PC-3 (cell line): ENCODE data around the gene ZFP28. TPM values are rescaled to one million over a fixed set of nuclear protein-coding genes. Genes with fewer than 3 reads are reported as not detected.

Source experiments
- ATAC-seq: fragments of 200-7000 bp; cut with Tn5 transposase; 2 replicates; pipeline ENCODE4 v1.9.1; 2020; ENCODE audit warnings: mild to moderate bottlenecking, moderate library complexity
- BruUV-seq: library from RNA; stranded (reverse); fragments of 400-500 nt; replicated peaks from 2 replicates; lab custom pipeline; 2021; lab: Mats Ljungman, UMichigan
- CTCF ChIA-PET: fragments of 300-600 bp; sonication (Branson Sonifier 250); formaldehyde crosslinking; loops from one replicate; lab custom pipeline; 2022; ENCODE audit warnings: antibody characterized with exemption; lab: Charles Lee
- POLR2A ChIA-PET: fragments of 300-600 bp; sonication (Branson Sonifier 250); formaldehyde crosslinking; loops from one replicate; lab custom pipeline; 2022; ENCODE audit warnings: antibody characterized with exemption; ENCODE audit not compliant: unreplicated experiment; lab: Charles Lee
- DNase-seq: peaks from one replicate; pipeline ENCODE4 v3.0.0-alpha.2; 2015
- H2AFZ ChIP-seq: fragments of 300-600 bp; sonication (generic); 2 replicates; pipeline ENCODE4 v1.6.0; 2016; ENCODE audit warnings: antibody characterized with exemption, low read length
- H3F3A ChIP-seq: fragments of 300-600 bp; sonication (generic); one replicate; pipeline ENCODE4 v1.6.0; 2017; ENCODE audit warnings: antibody characterized with exemption, low read length, control low read depth, mild to moderate bottlenecking; ENCODE audit not compliant: unreplicated experiment
- H3K27ac ChIP-seq: fragments of 300-600 bp; sonication (generic); 2 replicates; pipeline ENCODE4 v1.5.1; 2016; ENCODE audit warnings: mild to moderate bottlenecking, low read length
- H3K27me3 ChIP-seq: fragments of 300-600 bp; sonication (generic); 2 replicates; pipeline ENCODE4 v1.6.1; 2016; ENCODE audit warnings: low read length, mixed read lengths
- H3K36me3 ChIP-seq: fragments of 300-600 bp; sonication (generic); 2 replicates; pipeline ENCODE4 v1.6.1; 2016; ENCODE audit warnings: low read depth, mixed run types, low read length, mixed read lengths
- H3K4me1 ChIP-seq: fragments of 300-600 bp; sonication (generic); 2 replicates; pipeline ENCODE4 v1.5.1; 2016; ENCODE audit warnings: low read length; ENCODE audit not compliant: insufficient read depth
- H3K4me2 ChIP-seq: fragments of 300-600 bp; sonication (generic); 2 replicates; pipeline ENCODE4 v1.6.0; 2016; ENCODE audit warnings: low read length
- H3K4me3 ChIP-seq: fragments of 300-600 bp; sonication (generic); 2 replicates; pipeline ENCODE4 v1.5.1; 2016; ENCODE audit warnings: mild to moderate bottlenecking, low read length, mixed read lengths
- H3K79me2 ChIP-seq: fragments of 300-600 bp; sonication (generic); 2 replicates; pipeline ENCODE4 v1.6.1; 2017; ENCODE audit warnings: low read length, mixed read lengths
- H3K9ac ChIP-seq: fragments of 300-600 bp; sonication (generic); 2 replicates; pipeline ENCODE4 v1.6.0; 2016; ENCODE audit warnings: mild to moderate bottlenecking, low read length
- H3K9me2 ChIP-seq: fragments of 300-600 bp; sonication (generic); replicated peaks from 2 replicates; pipeline ENCODE4 v1.6.1; 2016; ENCODE audit warnings: mixed run types, low read length, mixed read lengths
- H3K9me3 ChIP-seq: fragments of 300-600 bp; sonication (generic); 2 replicates; pipeline ENCODE4 v1.6.1; 2016; ENCODE audit warnings: low read length, mixed read lengths
- H4K20me1 ChIP-seq: fragments of 300-600 bp; sonication (generic); 2 replicates; pipeline ENCODE4 v1.6.1; 2016; ENCODE audit warnings: low read length, mixed read lengths
- CTCF ChIP-seq: fragments of 300-600 bp; sonication (generic); conservative IDR thresholded peaks from 2 replicates; pipeline ENCODE4 v1.5.1; 2017; ENCODE audit warnings: antibody characterized with exemption, low read depth, mild to moderate bottlenecking, low read length
- EZH2 ChIP-seq: fragments of 300-600 bp; sonication (generic); IDR thresholded peaks from one replicate; pipeline ENCODE4 v1.6.1; 2017; ENCODE audit warnings: antibody characterized with exemption, mild to moderate bottlenecking, low read length; ENCODE audit not compliant: unreplicated experiment
- EZH2phosphoT487 ChIP-seq: fragments of 300-600 bp; sonication (generic); IDR thresholded peaks from 2 replicates; pipeline ENCODE4 v1.6.1; 2018; ENCODE audit warnings: mild to moderate bottlenecking, antibody characterized with exemption, low read length, borderline replicate concordance
- intact Hi-C: fragments of 100-400 bp; cut with micrococcal nuclease; formaldehyde crosslinking; loops from 2 replicates; pipeline ENCODE4 v1.9.0; 2023
- total RNA-seq: library from RNA; depleted of rRNA; stranded (reverse); fragments of >200 nt; gene quantifications from 2 replicates; pipeline ENCODE4 v1.2.3, GENCODE V29; 2014

The ZFP28 gene
- total RNA-seq, 1 experiment from 2014 or later, result 0.58 TPM

GRCh38 chr19:56572589-56572988 is 33.8 kb downstream of the ZFP28 start:
- Histone ChIP-seq H3K79me2 (no peaks in the 10 kb centered on the region), H4K20me1 (no peaks in the 10 kb centered on the region), H3K4me2 (no peak overlapping the region), H2AFZ (no peak overlapping the region), H3K27me3 (no peaks in the 10 kb centered on the region), H3K9me2 (no peaks in the 10 kb centered on the region), H3K9me3 (peaks cover 78% of the 10 kb centered on the region), H3K4me3 (no peak overlapping the region), H3K4me1 (no peaks in the 10 kb centered on the region), H3K27ac (no peak overlapping the region), H3K9ac (no peak overlapping the region), H3K36me3 (no peaks in the 10 kb centered on the region; the same call in 1 of the 2 replicates), H3F3A (no peaks in the 10 kb centered on the region)
- no peak for TF ChIP-seq EZH2
- ChIA-PET POLR2A (no interaction called here), CTCF (no interaction called here)
- intact Hi-C loops, result no loop called here
- BruUV-seq, result no TSS peak
- ATAC-seq (no peak), DNase-seq (no peak)

- TF ChIP-seq CTCF, result no peak
- TF ChIP-seq EZH2, result no peak
- no peak for TF ChIP-seq EZH2phosphoT487
- ChIA-PET CTCF (no interaction called here), POLR2A (no interaction called here)
- Histone ChIP-seq H3K27me3 (no peaks in the 10 kb centered on the region), H3K79me2 (no peaks in the 10 kb centered on the region), H2AFZ (no peak overlapping the region), H3K9me2 (no peaks in the 10 kb centered on the region), H3K9ac (no peak overlapping the region), H3K4me2 (no peak overlapping the region), H4K20me1 (no peaks in the 10 kb centered on the region), H3F3A (no peaks in the 10 kb centered on the region), H3K36me3 (no peaks in the 10 kb centered on the region; the same call in 1 of the 2 replicates), H3K4me1 (no peaks in the 10 kb centered on the region), H3K9me3 (peaks cover 85% of the 10 kb centered on the region), H3K4me3 (no peak overlapping the region), H3K27ac (no peak overlapping the region)
- no peak for ATAC-seq
- DNase-seq, result no peak
- no TSS peak for BruUV-seq
- intact Hi-C loops, result no loop called here
Observed at GRCh38 chr19:56573914-56574313, 35.2 kb downstream of the ZFP28 start.

GRCh38 chr19:56577719-56578602 is 39.2 kb downstream of the ZFP28 start:
- no peak for ATAC-seq
- no TSS peak for BruUV-seq
- DNase-seq, result no peak
- Histone ChIP-seq H3K9me2 (no peaks in the 10 kb centered on the region), H3K79me2 (no peaks in the 10 kb centered on the region), H3K9me3 (peaks cover 95% of the 10 kb centered on the region), H2AFZ (no peak overlapping the region), H3F3A (no peaks in the 10 kb centered on the region), H3K27ac (no peak overlapping the region), H3K27me3 (no peaks in the 10 kb centered on the region), H3K9ac (no peak overlapping the region), H3K4me2 (no peak overlapping the region), H4K20me1 (no peaks in the 10 kb centered on the region), H3K4me1 (no peaks in the 10 kb centered on the region), H3K4me3 (no peak overlapping the region), H3K36me3 (peaks cover 3% of the 10 kb centered on the region; the same call in 1 of the 2 replicates)
- POLR2A ChIA-PET, result no interaction called here
- TF ChIP-seq EZH2 (no peak), CTCF (no peak), EZH2phosphoT487 (no peak)
- CTCF ChIA-PET, result no interaction called here
- intact Hi-C loops, result no loop called here
